HUES48 (cell line): Measurements from ENCODE around the gene PUS1.

Experiments used
- H3K27ac ChIP-seq: one replicate; pipeline ENCODE4 v1.7.0; 2013; ENCODE audit warnings: low read depth, low read length, inconsistent platforms
- H3K27me3 ChIP-seq: 2 replicates; pipeline ENCODE4 v1.6.1; 2013; ENCODE audit warnings: mild to moderate bottlenecking, low read length; ENCODE audit not compliant: control insufficient read depth, insufficient read depth
- H3K36me3 ChIP-seq: 2 replicates; pipeline ENCODE4 v1.6.1; 2013; ENCODE audit warnings: low read length; ENCODE audit not compliant: control insufficient read depth, insufficient read depth
- H3K4me1 ChIP-seq: 2 replicates; pipeline ENCODE4 v1.6.1; 2013; ENCODE audit warnings: mild to moderate bottlenecking, low read length; ENCODE audit not compliant: control insufficient read depth, insufficient read depth
- H3K4me3 ChIP-seq: 2 replicates; pipeline ENCODE4 v1.5.1; 2013; ENCODE audit warnings: mild to moderate bottlenecking, low read depth, low read length
- H3K9ac ChIP-seq: 2 replicates; pipeline ENCODE4 v1.6.1; 2013; ENCODE audit warnings: mild to moderate bottlenecking, low read depth, low read length, moderate library complexity
- H3K9me3 ChIP-seq: 2 replicates; pipeline ENCODE4 v1.6.1; 2013; ENCODE audit warnings: low read length; ENCODE audit not compliant: control insufficient read depth, insufficient read depth

The PUS1 gene

DNA sequence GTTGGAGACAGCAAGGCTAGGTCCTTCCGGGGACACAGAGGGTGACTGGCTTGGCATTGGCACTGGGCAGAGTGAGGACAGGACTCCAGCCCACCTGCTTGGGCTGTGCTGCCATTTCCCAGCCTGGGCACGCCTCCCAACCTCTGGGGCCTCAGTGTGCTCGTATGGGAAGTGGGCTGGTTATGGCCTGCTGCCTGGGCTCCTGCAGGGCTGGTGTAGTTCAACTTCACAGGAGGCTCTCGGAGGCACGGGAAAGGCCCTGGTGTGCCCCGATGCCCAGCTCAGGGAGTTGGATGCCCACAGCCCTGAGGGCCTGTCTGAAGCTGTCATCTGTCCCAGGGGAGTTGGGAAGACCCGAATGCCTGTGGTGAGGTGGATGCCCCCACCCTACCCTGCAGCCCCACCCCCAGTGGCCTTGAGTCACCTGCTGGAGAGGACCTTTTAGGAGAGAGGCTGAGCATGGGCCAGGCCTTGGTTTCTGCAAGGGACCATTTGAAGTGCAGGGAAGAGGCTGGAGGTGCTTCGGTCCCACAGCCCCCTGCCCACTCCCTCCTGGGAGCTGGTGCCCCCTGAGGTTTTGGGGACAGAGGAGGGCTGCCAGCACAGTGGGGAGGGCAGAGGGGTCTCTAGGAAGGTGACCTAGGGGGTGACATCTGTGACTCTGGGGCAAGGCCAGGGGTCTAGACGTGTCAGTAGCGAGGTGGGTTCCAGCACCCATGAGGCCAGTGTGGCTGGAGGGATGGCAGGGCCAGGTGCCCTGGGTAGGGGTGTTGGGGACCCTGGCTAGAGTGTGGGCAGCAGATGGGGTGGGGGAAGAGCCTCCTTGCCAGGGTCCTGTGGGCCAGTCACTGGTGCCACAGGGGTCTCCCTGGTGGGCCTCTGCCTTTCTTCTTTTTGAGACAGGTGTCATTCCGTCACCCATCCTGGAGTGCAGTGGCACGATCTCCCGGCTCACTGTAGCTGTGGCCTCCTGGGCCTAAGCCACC, 25.5 kb upstream of the PUS1 start:
- Histone ChIP-seq H3K4me1 (0 out of 2 replicates have a peak, but pooled peaks cover 2% of the 10 kb centered on the region), H3K9ac (no peak overlapping the region), H3K27ac (no peak overlapping the region), H3K36me3 (peaks cover 11% of the 10 kb centered on the region), H3K9me3 (no peaks in the 10 kb centered on the region), H3K4me3 (no peak overlapping the region), H3K27me3 (no peaks in the 10 kb centered on the region)

DNA sequence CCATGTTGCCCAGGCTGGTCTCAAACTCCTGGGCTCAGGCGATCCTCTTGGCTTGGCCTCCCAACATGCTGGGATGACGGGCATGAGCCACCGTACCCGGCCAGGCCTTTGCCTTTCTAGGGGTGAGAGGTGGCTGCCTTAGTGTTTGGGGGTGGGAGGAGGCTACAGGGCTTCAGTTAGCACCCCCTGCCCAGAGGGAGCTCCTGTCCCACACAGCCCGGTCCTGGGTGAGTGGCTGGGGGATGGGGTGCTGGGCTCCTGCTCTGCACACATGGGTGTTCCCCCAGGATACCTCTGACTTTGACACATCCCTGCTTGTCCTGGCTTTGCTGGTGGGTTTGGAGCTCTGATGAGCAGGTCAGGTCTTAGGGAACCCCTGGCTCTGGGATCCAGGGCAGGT, 24.7 kb upstream of the PUS1 start:
- H3K9me3 ChIP-seq: no peaks in the 10 kb centered on the region
- H3K27me3 ChIP-seq: no peaks in the 10 kb centered on the region
- H3K36me3 ChIP-seq: peaks cover 18% of the 10 kb centered on the region
- H3K9ac ChIP-seq: no peak overlapping the region
- H3K4me1 ChIP-seq: 0 out of 2 replicates have a peak, but pooled peaks cover 2% of the 10 kb centered on the region
- no peak overlapping the region for H3K27ac ChIP-seq
- no peak overlapping the region for H3K4me3 ChIP-seq

DNA sequence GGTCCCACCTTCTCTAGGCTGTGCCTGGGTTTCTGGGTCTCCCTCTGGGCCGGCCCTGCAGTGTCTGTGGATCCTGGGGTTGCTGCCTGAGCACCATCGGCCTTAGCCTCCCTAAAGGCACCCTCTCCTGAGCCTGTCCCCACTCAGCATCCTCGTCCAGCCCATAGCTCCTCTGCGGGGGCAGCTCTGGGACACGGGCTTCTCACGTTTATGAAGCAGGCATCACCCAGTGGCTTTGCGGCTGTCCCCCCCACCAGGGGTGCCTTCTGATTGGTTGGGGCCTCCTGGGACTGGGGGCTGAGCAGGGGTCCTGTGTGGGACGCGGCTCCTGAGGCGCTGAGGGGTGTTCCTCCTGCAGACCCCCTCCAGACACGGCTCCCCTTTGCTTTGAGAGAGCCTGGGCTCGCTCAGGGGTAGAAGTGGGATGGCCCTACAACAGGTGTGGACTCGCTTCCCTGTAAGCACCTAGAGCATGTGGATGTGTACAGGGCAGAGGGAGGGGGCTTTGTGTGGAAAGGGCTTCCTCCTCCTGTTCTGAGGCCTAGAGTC, 23.9 kb upstream of the PUS1 start:
- Histone ChIP-seq H3K4me1 (0 out of 2 replicates have a peak, but pooled peaks cover 2% of the 10 kb centered on the region), H3K36me3 (peaks cover 26% of the 10 kb centered on the region), H3K27me3 (no peaks in the 10 kb centered on the region), H3K4me3 (no peak overlapping the region), H3K27ac (no peak overlapping the region), H3K9ac (no peak overlapping the region), H3K9me3 (no peaks in the 10 kb centered on the region)

DNA sequence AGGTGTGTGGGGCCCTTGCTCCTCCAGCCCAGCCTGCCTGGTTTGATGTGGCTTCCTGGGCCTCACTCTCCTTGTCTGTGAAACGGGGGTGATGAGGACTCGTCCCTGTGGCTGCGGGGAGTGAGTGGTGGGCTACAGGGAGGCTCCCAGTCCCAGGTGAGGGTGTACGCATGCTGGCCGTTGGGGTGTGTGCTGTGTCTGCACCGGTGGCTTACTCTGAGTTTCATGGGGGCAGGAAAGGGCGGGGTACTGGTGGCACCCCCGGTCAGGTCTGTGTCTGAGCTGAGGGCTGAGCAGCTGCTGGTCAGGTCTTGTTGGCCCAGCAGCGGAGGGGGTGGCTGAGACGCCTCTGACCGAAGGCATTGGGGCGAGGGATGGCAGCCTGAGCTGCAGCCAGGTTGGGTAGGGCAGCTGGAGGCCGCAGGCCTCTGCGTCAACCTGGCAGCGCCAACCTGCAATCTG, 23.4 kb upstream of the PUS1 start:
- Histone ChIP-seq H3K36me3 (peaks cover 26% of the 10 kb centered on the region), H3K4me3 (no peak overlapping the region), H3K27ac (no peak overlapping the region), H3K4me1 (0 out of 2 replicates have a peak, but pooled peaks cover 2% of the 10 kb centered on the region), H3K27me3 (no peaks in the 10 kb centered on the region), H3K9me3 (no peaks in the 10 kb centered on the region), H3K9ac (no peak overlapping the region)

DNA sequence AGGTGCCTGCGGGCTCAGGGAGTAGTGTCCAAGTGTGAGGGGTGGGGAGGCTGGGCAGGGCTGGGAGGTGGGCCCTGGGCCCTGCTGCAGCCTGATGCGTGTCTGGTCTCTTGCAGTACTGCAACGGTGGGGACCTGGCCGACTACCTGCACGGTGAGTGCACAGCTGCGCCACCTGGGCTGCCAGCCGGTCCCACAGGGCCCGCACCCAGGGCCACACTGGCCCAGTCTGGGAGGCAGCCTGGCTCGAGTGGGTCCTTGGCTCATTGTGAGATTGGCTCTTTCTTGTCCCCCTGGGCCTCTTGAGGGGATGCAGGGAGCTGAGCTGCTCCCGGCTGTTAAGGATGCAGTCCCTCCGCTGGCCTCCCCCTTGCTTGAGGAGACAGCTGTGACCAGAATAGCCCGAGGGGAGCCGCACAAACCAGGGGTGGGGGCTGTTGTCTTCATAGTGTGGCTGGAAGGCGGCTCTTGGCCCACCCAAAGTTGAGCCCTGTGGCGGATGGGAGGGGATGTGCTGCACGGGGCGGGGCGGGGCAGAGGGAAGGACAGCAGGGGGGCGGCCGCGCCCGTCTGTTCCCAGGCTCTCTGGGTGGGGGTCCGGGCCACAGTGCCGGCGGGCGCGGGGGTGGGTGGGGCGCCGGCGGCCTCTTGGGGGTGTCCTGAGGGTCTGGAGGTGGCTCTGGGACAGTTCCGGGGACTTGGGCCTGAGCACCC, 21.5 kb upstream of the PUS1 start:
- Histone ChIP-seq H3K4me1 (no peaks in the 10 kb centered on the region), H3K36me3 (peaks cover 44% of the 10 kb centered on the region)

DNA sequence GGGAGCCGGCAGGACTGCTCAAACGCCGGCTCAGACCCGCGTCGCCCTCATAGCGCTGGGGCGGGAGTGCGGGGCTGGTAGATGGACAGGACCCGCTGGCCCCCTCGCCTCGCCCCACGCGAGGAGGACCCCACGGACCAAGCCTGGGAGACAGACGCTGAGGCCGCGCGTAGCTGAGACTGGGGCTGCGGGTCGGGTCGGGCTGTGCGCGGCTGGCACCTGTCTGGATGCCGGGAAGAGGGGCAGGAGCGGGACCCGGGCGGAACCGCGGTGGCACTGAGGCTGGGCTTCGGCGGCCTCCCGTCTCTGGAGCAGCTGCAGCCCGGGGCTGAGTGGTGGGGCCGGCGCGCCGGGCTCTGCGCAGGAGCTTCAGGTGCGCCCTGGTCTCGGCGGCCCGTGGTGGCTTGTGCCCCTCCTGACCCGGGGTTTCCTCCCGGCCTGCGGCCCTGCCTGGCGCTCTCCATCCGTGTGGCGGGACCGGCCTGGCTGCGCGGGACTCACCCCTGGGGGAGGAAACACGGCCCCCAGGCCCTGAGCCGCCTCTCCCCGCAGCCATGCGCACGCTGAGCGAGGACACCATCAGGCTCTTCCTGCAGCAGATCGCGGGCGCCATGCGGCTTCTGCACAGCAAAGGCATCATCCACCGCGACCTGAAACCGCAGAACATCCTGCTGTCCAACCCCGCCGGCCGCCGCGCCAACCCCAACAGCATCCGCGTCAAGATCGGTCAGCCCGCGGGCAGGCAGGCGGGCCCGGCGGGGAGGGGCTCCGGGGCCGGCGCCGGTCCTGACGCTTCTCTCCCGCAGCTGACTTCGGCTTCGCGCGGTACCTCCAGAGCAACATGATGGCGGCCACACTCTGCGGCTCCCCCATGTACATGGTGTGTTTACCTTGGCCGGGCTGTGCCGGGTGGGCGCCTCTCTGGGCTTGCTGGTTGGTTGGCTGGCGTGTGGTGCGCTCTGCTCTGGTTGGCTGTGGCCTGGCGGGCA, 20.7 kb upstream of the PUS1 start:
- Histone ChIP-seq H3K4me1 (no peaks in the 10 kb centered on the region), H3K27ac (no peak overlapping the region), H3K4me3 (no peak overlapping the region), H3K9ac (no peak overlapping the region), H3K9me3 (no peaks in the 10 kb centered on the region), H3K27me3 (no peaks in the 10 kb centered on the region), H3K36me3 (peaks cover 47% of the 10 kb centered on the region)

More for the DNA sequence above, 21.5 kb upstream of the PUS1 start:
- H3K9ac ChIP-seq: no peak overlapping the region
- no peak overlapping the region for H3K4me3 ChIP-seq
- H3K27ac ChIP-seq: no peak overlapping the region
- no peaks in the 10 kb centered on the region for H3K9me3 ChIP-seq
- H3K27me3 ChIP-seq: no peaks in the 10 kb centered on the region

DNA sequence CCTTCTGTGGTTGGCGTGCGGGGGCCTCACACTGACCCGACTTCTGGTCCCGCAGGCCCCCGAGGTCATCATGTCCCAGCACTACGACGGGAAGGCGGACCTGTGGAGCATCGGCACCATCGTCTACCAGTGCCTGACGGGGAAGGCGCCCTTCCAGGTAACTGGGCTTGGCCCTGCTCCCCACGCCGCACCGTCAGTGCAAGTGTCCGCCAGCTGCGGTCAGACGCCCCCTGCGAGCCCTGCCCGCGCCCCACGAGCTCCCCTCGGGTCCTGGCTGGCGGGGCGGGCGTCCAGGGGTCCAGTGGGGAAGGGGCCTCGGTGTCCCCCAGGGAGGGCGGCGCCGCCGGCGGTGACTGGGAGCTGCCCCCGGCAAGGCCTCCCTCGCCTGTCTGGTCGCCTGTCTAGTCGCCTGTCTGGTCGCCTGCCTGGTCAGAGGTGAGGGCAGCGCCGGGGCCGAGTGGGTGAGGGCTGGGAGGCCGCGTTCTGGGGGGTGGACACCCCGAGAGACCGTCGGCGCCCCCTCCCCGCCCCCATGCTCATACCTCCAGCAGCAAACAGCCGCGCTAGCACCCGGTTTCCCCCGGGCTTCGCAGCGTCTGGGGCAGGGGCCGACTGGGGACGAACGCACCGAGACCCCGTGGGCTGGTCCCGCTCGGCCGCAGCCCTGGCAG, 19.9 kb upstream of the PUS1 start:
- Histone ChIP-seq H3K9ac (no peak overlapping the region), H3K9me3 (no peaks in the 10 kb centered on the region), H3K27me3 (no peaks in the 10 kb centered on the region), H3K4me1 (no peaks in the 10 kb centered on the region), H3K36me3 (peaks cover 54% of the 10 kb centered on the region), H3K4me3 (no peak overlapping the region), H3K27ac (no peak overlapping the region)

DNA sequence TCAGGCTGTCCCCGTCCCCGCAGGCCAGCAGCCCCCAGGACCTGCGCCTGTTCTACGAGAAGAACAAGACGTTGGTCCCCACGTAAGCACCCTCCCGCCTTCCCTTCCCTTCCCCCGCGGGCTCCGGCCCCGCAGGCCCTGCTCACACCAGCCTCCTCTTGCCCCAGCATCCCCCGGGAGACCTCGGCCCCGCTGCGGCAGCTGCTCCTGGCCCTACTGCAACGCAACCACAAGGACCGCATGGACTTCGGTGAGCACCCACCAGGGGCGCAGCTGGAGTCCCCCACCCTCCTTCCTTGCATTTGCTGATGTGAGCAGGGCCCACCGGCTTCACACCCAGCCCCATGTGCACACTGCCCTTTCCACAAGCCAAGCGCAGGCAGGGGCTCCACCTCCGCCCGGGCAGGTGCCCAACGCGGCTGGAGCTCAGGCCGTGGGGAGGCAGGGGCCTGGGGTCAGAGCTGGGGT, 19.3 kb upstream of the PUS1 start:
- peaks cover 60% of the 10 kb centered on the region for H3K36me3 ChIP-seq
- no peaks in the 10 kb centered on the region for H3K27me3 ChIP-seq
- no peak overlapping the region for H3K27ac ChIP-seq
- no peak overlapping the region for H3K4me3 ChIP-seq
- no peaks in the 10 kb centered on the region for H3K4me1 ChIP-seq
- no peaks in the 10 kb centered on the region for H3K9me3 ChIP-seq
- H3K9ac ChIP-seq: no peak overlapping the region

DNA sequence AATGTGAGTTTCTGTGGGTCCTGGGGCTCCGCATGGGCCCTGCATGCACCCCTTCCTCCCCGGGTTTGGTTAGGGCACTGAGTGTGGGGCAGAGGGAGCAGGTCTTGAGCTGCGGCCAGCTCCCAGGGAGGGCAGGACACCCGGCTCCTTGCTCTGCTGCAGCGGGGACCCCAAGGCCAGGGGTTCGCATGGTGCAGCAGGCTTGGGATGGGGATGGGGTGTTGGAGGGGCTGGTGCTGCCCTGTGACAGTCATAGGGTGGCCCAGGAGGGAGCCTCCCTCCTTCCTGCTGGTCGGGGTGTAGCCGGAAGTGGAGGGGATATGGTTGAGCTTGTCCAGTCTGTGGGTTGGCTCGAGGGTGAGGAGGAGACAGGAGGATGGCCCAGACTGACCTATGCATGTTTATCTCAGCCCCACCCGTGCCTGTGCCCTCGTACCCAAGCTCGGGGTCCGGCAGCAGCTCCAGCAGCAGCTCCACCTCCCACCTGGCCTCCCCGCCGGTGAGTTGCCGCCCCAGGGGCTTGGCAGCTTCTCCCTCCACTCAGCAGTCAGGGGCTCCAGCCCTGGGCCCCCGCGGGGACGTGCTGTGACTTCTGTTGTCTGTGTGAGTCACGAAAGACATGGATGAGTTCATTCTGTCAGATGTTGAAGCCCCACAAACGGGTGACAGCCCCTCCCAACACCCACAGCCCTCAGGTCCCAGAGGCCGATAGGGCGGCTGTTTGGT, 18.6 kb upstream of the PUS1 start:
- Histone ChIP-seq H3K9ac (no peak overlapping the region), H3K9me3 (no peaks in the 10 kb centered on the region), H3K27ac (no peak overlapping the region), H3K4me1 (no peaks in the 10 kb centered on the region), H3K36me3 (peaks cover 67% of the 10 kb centered on the region), H3K27me3 (no peaks in the 10 kb centered on the region), H3K4me3 (no peak overlapping the region)
